ENCODE measurements around the gene KDM3B. TPM values are rescaled to one million over a fixed set of nuclear protein-coding genes. Genes with fewer than 3 reads are reported as not detected.
"Not testable (repeated sequence)": the region's sequence is repeated elsewhere in the genome, so short reads cannot be mapped to it uniquely, and the experiment has no call there.

KDM3B gene
- polyA plus RNA-seq, 4 donors: 88.8 to 95.8 (median 94.0) TPM

DNA sequence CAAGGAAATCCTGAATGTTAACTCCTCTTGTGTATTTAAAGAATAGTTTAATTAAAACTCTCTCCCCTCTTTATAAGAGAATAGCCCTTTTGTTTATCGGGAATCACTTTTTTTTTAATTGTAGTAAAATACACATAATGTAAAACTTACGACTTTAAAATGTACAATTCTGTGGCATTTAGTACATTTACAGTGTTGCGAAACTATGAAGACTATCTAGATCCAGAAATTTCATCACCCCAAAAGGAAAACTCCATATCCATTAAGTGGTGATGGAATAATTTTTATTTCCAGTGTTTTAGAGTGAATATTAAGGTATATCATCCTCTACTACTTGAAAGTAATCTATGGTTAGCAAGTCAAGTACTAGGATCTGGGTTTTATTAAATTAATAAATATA, 36.8 kb downstream of the KDM3B start:
- no peak for DNase-seq (ENCODE audit: low read depth in 4 of 4, low spot score in 3 of 4)

GRCh38 chr5:138389911-138390310, 37.4 kb downstream of the KDM3B start:
- DNase-seq (ENCODE audit: low read depth in 4 of 4, low spot score in 3 of 4): not testable (repeated sequence)

DNA sequence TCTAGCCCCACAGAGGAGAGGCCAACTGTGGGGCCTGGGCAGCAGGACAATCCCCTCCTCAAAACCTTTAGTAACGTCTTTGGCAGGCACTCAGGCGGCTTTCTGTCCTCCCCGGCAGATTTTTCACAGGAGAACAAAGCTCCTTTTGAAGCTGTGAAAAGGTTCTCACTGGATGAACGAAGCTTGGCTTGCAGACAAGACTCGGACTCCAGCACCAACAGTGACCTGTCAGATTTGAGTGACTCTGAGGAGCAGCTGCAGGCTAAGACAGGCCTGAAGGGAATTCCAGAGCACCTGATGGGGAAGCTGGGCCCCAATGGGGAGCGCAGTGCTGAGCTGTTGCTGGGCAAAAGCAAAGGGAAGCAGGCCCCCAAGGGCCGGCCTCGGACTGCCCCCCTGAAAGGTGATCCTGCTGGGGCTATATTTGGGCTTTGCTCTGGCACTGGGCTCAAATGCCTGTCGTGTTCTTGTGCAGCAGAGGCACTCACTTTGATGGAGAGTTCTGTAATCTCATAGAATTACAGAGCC, 39.4 kb downstream of the KDM3B start:
- DNase-seq (ENCODE audit: low read depth in 4 of 4, low spot score in 3 of 4): no peak

GRCh38 chr5:138402640-138403039, 50.2 kb downstream of the KDM3B start:
- DNase-seq (ENCODE audit: low read depth in 4 of 4, low spot score in 3 of 4): no peak

GRCh38 chr5:138408023-138408422, 55.5 kb downstream of the KDM3B start:
- no peak for DNase-seq (ENCODE audit: low read depth in 4 of 4, low spot score in 3 of 4)

- DNase-seq (ENCODE audit: low read depth in 4 of 4, low spot score in 3 of 4): not testable (repeated sequence)
Observed at GRCh38 chr5:138410996-138411640, 58.6 kb downstream of the KDM3B start.

- no peak for DNase-seq (ENCODE audit: low read depth in 4 of 4, low spot score in 3 of 4)
Observed at GRCh38 chr5:138418444-138418843, 66.0 kb downstream of the KDM3B start.

GRCh38 chr5:138425079-138425478, 72.6 kb downstream of the KDM3B start:
- DNase-seq (ENCODE audit: low read depth in 4 of 4, low spot score in 3 of 4): no peak

GRCh38 chr5:138435943-138436342, 83.5 kb downstream of the KDM3B start:
- DNase-seq (ENCODE audit: low read depth in 4 of 4, low spot score in 3 of 4): no peak

- no peak for DNase-seq (ENCODE audit: low read depth in 4 of 4, low spot score in 3 of 4)
Observed at GRCh38 chr5:138438003-138438723, 85.7 kb downstream of the KDM3B start.

DNA sequence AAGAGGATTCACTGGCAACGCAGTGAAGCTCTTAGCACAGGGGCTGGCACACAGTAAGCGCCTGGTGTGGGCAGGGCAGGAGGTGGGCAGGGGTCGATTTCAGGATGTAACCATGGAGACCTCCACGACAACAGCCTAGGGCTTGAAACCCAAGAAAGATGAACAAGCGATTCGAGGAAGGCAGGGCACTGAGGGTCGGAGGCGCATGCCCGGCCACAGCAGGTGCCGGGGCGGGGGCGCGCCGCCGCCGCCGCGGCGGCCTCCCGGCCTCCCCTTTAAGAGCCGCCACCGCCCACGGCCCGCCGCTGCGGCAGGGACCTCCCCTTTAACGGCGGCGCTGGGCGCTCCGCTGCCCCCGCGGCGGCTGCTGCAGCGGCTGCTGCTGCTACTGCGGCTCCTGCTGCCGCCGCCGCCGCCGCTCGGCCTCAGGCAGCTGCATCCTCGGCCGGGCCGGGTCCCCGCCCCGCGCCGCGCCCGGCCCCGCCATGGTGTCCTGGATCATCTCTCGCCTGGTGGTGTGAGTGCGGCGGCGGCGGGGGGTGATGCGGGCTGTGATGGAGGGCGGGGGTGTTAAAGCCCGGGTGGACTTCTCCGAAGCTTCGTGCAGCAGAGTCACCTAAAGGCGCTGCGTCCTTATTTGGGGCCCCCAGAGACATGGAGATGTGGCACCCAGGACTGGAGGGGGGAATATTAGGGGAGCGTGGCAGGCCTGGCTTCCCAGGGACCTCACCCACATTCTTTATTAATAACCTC, 86.4 kb downstream of the KDM3B start, which contains the start of gene REEP2:
Gene REEP2 (plus strand): TSS at position 334 of the 753 bp plus-strand sequence. CDS start 152 bp downstream, at position 486.
- no peak for DNase-seq (ENCODE audit: low read depth in 4 of 4, low spot score in 3 of 4)

GRCh38 chr5:138439477-138440158, 87.1 kb downstream of the KDM3B start:
- no peak for DNase-seq (ENCODE audit: low read depth in 4 of 4, low spot score in 3 of 4)

- DNase-seq (ENCODE audit: low read depth in 4 of 4, low spot score in 3 of 4): no peak
Observed at GRCh38 chr5:138440159-138441073, 87.9 kb downstream of the KDM3B start.

- DNase-seq (ENCODE audit: low read depth in 4 of 4, low spot score in 3 of 4): no peak
Observed at GRCh38 chr5:138441221-138441620, 88.7 kb downstream of the KDM3B start.

GRCh38 chr5:138444078-138444773, 91.7 kb downstream of the KDM3B start:
- DNase-seq (ENCODE audit: low read depth in 4 of 4, low spot score in 3 of 4): no peak

DNA sequence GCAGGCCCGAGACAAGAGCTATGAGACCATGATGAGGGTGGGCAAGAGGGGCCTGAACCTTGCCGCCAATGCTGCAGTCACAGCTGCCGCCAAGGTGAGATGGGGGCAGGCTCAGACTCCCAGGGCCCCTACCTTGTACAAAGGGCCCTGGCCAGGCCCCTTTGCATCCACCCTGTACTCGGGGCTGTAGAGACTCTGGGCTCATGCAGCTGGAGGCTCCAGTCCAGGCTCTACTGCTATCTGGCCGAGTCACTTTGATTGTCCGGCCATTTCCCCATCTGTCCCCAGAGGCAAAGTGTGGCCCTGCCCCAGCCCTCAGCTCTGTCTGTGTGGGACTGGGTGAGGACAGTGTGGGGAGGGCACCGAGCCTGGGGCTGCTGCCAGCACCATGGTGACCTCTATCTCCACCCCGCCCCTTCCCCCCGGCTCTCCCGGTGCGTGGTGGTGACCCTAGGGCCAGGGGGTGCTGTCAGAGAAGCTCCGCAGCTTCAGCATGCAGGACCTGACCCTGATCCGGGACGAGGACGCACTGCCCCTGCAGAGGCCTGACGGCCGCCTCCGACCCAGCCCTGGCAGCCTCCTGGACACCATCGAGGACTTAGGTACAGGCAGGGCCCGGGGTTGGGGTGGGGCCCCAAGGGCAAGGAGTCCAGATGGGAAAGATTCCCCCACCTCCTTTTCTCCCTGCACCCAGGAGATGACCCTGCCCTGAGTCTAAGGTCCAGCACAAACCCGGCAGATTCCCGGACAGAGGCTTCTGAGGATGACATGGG, 92.5 kb downstream of the KDM3B start:
- DNase-seq (ENCODE audit: low read depth in 4 of 4, low spot score in 3 of 4): no peak

DNA sequence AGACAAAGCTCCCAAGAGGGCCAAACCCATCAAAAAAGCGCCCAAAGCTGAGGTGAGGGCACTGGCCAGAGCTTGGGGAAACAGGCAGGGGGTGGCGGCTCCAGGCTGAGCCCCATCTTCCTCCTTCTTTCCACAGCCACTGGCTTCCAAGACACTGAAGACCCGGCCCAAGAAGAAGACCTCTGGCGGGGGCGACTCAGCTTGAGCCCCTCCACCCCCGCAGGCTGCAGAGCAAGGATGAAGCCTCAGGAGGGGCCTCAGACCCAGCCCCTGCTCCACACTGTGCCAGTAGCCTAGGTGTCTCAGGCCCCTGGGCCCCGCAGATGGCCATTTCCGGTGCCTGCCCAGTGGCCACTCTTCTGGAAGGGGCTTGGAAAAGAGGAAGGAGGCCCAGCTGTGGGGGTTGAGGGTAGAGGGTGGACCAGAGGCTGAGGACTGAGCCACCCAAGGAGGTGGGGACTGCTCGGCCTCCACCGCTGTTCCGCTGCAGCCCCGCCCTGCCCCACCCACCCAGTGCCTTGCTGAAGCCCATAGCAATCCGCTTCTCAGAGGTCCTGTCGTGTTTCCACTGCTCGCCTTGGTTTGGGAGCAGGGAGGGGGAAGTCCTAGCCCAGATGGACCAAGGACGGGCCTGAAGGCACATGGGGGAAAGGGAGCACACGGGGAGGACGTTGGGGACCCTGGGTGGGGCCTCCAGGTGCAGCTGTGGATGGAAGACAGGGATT, 93.2 kb downstream of the KDM3B start:
- no peak for DNase-seq (ENCODE audit: low read depth in 4 of 4, low spot score in 3 of 4)

- DNase-seq (ENCODE audit: low read depth in 4 of 4, low spot score in 3 of 4): no peak
Observed at GRCh38 chr5:138448070-138448469, 95.6 kb downstream of the KDM3B start.

All from right renal pelvis (tissue), 4 donors.